Vagina (tissue), 2 donors: ENCODE results near the gene CCL4L2.

Experiments used
- POLR2A ChIP-seq, 2 donors: fragments of 450-650 bp; IDR thresholded peaks; one replicate each; pipeline ENCODE4 v1.6.1; 2017; ENCODE audit warnings: antibody characterized with exemption in 2 of 2, mild to moderate bottlenecking in 2 of 2, moderate library complexity in 2 of 2
- TF ChIP-seq, protein P1 (sequence below), 3 experiments: fragments of 450-650 bp in 2 of 3; fragments of 200-600 bp in 1 of 3; sonication (generic) in 1 of 3; IDR thresholded peaks; one replicate each; pipeline ENCODE4 v1.5.1; 2017 to 2019; ENCODE audit warnings: antibody characterized with exemption in 3 of 3, mild to moderate bottlenecking in 2 of 3, moderate library complexity in 2 of 3

DNA sequence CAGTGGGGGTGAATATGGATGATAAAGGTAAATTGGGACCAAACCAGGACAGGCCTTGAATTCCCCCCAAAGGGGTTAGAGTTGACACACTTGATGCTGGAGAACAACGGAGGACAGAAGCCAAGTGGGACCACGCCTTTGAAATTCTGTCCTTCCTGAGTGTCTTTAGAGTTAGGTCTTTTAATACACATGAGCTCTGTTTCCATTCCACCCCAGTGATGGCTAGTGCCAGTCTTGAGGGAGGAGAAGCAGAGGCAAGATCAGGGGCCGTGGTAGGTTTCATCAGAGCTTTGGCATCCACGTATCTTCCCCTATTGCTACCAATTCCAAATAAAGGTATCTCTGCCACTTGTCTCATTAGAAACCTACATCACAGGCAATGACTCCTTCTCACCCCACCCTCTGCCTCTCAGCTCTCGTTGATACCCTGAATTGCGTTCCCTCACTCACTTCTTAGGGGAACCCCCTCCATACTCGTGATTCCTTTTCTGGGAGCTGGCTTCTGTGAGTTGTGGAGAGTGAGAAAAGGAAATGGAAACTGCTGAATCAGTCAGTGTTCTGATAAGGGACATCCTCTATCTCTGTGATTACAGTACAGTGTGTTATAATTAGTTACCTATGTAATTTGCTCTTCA lies 11.9 kb upstream of the CCL4L2 start:
- no peak for TF ChIP-seq POLR2A (IDR thresholded peaks at IDR 0.05)
- TF ChIP-seq, protein P1, sequence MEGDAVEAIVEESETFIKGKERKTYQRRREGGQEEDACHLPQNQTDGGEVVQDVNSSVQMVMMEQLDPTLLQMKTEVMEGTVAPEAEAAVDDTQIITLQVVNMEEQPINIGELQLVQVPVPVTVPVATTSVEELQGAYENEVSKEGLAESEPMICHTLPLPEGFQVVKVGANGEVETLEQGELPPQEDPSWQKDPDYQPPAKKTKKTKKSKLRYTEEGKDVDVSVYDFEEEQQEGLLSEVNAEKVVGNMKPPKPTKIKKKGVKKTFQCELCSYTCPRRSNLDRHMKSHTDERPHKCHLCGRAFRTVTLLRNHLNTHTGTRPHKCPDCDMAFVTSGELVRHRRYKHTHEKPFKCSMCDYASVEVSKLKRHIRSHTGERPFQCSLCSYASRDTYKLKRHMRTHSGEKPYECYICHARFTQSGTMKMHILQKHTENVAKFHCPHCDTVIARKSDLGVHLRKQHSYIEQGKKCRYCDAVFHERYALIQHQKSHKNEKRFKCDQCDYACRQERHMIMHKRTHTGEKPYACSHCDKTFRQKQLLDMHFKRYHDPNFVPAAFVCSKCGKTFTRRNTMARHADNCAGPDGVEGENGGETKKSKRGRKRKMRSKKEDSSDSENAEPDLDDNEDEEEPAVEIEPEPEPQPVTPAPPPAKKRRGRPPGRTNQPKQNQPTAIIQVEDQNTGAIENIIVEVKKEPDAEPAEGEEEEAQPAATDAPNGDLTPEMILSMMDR (IDR thresholded peaks at IDR 0.05) = no peak
